ENCODE data around the gene MAP2K4. TPM values are rescaled to one million over a fixed set of nuclear protein-coding genes. Genes with fewer than 3 reads are reported as not detected.

MAP2K4 gene
- total and polyA plus RNA-seq, 2 of the 8 experiments (the other 6 are each of a cell fraction or from before 2014, with no cell fraction given) = 14.2 to 37.3 TPM

DNA sequence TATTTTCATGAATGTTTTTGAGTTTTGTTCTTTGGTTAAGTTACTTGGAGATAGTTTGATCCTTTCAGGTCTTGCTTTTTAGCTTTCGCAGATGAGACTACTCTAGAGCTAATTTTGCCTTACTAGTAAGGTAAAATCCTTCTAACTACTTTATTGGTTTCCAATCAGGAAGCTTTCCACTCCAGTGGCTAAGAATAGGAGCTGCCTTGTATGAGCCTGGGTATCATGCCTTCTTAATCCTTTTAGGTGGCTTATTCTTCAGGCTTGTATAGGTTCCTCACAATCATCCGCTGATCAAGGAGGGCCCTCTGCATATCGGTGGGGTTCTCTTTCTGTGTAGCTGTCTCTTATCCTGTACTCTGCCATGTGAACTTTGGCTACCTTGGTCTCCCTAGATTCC is 53.7 kb downstream of the MAP2K4 start:
- H3K9me3 ChIP-seq (ENCODE audit: insufficient read depth in 2 of 2, low read depth in 1 of 2, low read length in 1 of 2) = no peaks in the 10 kb centered on the region
- H3K27ac ChIP-seq (ENCODE audit: low read depth, low read length) = no peak overlapping the region
- H3K14ac ChIP-seq (ENCODE audit: insufficient read length) = no peak overlapping the region
- H3K79me2 ChIP-seq (ENCODE audit: control insufficient read depth in 1 of 2, insufficient read depth in 2 of 2, low read length in 2 of 2) = peaks cover 0 to 29% of the 10 kb centered on the region in 2 experiments; a peak in 2 of 4 replicates
- no peak overlapping the region for H4K5ac ChIP-seq (ENCODE audit: insufficient read length, low read depth, low read length)
- no peak overlapping the region for H3K9ac ChIP-seq (replicated peaks in 1 of 4; ENCODE audit: extremely low read depth in 1 of 4, low read depth in 3 of 4, low read length in 3 of 4)
- no peaks in the 10 kb centered on the region; a peak in 1 of 8 replicates for H3K36me3 ChIP-seq (ENCODE audit: control insufficient read depth in 2 of 4, insufficient read depth in 4 of 4, low read length in 3 of 4)
- peaks cover 0 to 4% of the 10 kb centered on the region in 2 experiments for H4K20me1 ChIP-seq (replicated peaks in 1 of 2; ENCODE audit: control insufficient read depth in 1 of 2, insufficient read depth in 2 of 2, low read length in 2 of 2)
- no peak overlapping the region for H3K4me3 ChIP-seq (ENCODE audit: extremely low read depth in 1 of 4, insufficient read depth in 2 of 4, low read depth in 3 of 4, low read length in 4 of 4)
- no peak overlapping the region for H2AK5ac ChIP-seq (ENCODE audit: low read depth, low read length)
- no peak overlapping the region for H2BK5ac ChIP-seq (ENCODE audit: low read depth, low read length)
- WGBS, 2 experiments (ENCODE audit: extremely low coverage in 1 of 2, insufficient coverage in 1 of 2, insufficient read length in 1 of 2, insufficient replicate concordance in 2 of 2, low coverage in 1 of 2, low lambda C conversion rate in 2 of 2, missing lambda C conversion rate in 1 of 2) = 97% methylated on average over 3 of the region's 3 CpGs; no CpG with 5 or more reads in 1 of the 2 experiments
- no peak overlapping the region for H2BK12ac ChIP-seq (ENCODE audit: low read depth, low read length)
- H3K56ac ChIP-seq (replicated peaks; ENCODE audit: insufficient read length, low read depth, low read length) = no peak overlapping the region
- H3K18ac ChIP-seq (ENCODE audit: extremely low read depth, low read length) = no peak overlapping the region
- H3K79me1 ChIP-seq (ENCODE audit: low read depth, low read length) = no peaks in the 10 kb centered on the region; the same call in 1 of the 2 replicates
- H3K23me2 ChIP-seq (ENCODE audit: low read depth, low read length) = no peaks in the 10 kb centered on the region
- H3K4me2 ChIP-seq (ENCODE audit: insufficient read depth in 1 of 2, low read depth in 2 of 2, low read length in 2 of 2) = no peak overlapping the region
- H4K8ac ChIP-seq (ENCODE audit: extremely low read depth, insufficient read depth, low read length) = no peak overlapping the region
- H2BK15ac ChIP-seq (ENCODE audit: low read length) = no peak overlapping the region
- no peaks in the 10 kb centered on the region for H3K27me3 ChIP-seq (replicated peaks in 1 of 4; ENCODE audit: control insufficient read depth in 3 of 4, extremely low read depth in 1 of 4, insufficient read depth in 3 of 4, low read length in 3 of 4)
- FAIRE-seq = no peak
- H2BK20ac ChIP-seq (ENCODE audit: low read length) = no peak overlapping the region
- no peak for DNase-seq (ENCODE audit: low read depth in 1 of 2, low spot score in 2 of 2)
- H3K4ac ChIP-seq (replicated peaks; ENCODE audit: insufficient read length, low read depth, low read length) = no peak overlapping the region
- H2AFZ ChIP-seq (ENCODE audit: low read length) = no peak overlapping the region
- ChIA-PET CTCF (ENCODE audit: partially characterized antibody) (no interaction called here), POLR2A (ENCODE audit: partially characterized antibody) (no interaction called here)
- no peak overlapping the region for H4K91ac ChIP-seq (replicated peaks; ENCODE audit: insufficient read length, low read length)
- H3K23ac ChIP-seq (ENCODE audit: insufficient read length) = no peak overlapping the region
- no peak overlapping the region for H2BK120ac ChIP-seq (replicated peaks; ENCODE audit: low read depth, low read length)
- H3K4me1 ChIP-seq (replicated peaks in 1 of 4; ENCODE audit: control insufficient read depth in 3 of 4, insufficient read depth in 4 of 4, low read length in 3 of 4) = no peaks in the 10 kb centered on the region
- TF ChIP-seq CHD1 (IDR thresholded peaks at IDR 0.05; ENCODE audit: low read depth, low read length) = no peak
- no peak for TF ChIP-seq JUN (IDR thresholded peaks at IDR 0.05; ENCODE audit: low read depth, low read length)
- no peak for TF ChIP-seq MAFK (IDR thresholded peaks at IDR 0.05; ENCODE audit: low read depth, low read length)
- TF ChIP-seq, protein P1, sequence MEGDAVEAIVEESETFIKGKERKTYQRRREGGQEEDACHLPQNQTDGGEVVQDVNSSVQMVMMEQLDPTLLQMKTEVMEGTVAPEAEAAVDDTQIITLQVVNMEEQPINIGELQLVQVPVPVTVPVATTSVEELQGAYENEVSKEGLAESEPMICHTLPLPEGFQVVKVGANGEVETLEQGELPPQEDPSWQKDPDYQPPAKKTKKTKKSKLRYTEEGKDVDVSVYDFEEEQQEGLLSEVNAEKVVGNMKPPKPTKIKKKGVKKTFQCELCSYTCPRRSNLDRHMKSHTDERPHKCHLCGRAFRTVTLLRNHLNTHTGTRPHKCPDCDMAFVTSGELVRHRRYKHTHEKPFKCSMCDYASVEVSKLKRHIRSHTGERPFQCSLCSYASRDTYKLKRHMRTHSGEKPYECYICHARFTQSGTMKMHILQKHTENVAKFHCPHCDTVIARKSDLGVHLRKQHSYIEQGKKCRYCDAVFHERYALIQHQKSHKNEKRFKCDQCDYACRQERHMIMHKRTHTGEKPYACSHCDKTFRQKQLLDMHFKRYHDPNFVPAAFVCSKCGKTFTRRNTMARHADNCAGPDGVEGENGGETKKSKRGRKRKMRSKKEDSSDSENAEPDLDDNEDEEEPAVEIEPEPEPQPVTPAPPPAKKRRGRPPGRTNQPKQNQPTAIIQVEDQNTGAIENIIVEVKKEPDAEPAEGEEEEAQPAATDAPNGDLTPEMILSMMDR (IDR thresholded peaks at IDR 0.05; ENCODE audit: control extremely low read depth in 1 of 3, insufficient read depth in 1 of 3, low read depth in 1 of 3, low read length in 3 of 3) = no peak
- no peak for TF ChIP-seq RBBP5 (IDR thresholded peaks at IDR 0.05; ENCODE audit: borderline replicate concordance, low read depth, low read length)
- no peak for TF ChIP-seq EGR1 (IDR thresholded peaks at IDR 0.05; ENCODE audit: borderline replicate concordance, low read depth, low read length)
- TF ChIP-seq CEBPB (IDR thresholded peaks at IDR 0.05; ENCODE audit: low read depth, low read length) = no peak
- no peak for TF ChIP-seq JUND (IDR thresholded peaks at IDR 0.05; ENCODE audit: low read length)
- no peak for TF ChIP-seq TEAD4 (IDR thresholded peaks at IDR 0.05; ENCODE audit: low read depth, low read length)
- TF ChIP-seq, protein P2, sequence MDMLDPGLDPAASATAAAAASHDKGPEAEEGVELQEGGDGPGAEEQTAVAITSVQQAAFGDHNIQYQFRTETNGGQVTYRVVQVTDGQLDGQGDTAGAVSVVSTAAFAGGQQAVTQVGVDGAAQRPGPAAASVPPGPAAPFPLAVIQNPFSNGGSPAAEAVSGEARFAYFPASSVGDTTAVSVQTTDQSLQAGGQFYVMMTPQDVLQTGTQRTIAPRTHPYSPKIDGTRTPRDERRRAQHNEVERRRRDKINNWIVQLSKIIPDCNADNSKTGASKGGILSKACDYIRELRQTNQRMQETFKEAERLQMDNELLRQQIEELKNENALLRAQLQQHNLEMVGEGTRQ (IDR thresholded peaks at IDR 0.05; ENCODE audit: low read length) = no peak
- TF ChIP-seq POLR2AphosphoS5 (IDR thresholded peaks at IDR 0.05; ENCODE audit: low read depth, low read length) = no peak
- no peak for TF ChIP-seq POLR2A (IDR thresholded peaks at IDR 0.05; ENCODE audit: control extremely low read depth in 1 of 2, low read depth in 2 of 2, low read length in 2 of 2)
- no peak for TF ChIP-seq BRCA1 (IDR thresholded peaks at IDR 0.05; ENCODE audit: low read depth, low read length)
